ENCODE results near the gene GSX2.

DNA sequence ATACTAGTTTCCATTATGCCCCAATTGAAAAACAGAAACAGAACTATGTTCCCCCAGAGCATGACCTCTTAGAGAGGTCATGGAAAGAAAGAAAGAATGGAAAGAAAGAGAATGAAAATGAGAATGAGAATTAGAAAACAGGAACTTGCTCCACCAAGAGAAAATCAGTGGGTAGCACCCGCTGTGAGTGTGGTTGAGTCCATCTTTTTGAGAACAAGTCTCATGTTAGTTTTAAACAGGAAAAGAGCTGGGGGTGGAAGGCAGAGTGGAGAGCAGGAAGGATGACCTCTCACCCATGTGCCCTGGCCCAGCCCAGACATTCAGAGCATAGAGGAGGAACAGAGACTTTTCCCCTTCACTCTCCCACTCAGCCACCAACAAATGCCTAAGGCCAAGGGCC lies 4.9 kb downstream of the GSX2 start:
- no peak for TF ChIP-seq YY1 (IDR thresholded peaks at IDR 0.05; ENCODE audit: insufficient read depth, insufficient read length)
- no peak for TF ChIP-seq SUZ12 (IDR thresholded peaks at IDR 0.05; ENCODE audit: extremely low read depth, insufficient read depth, insufficient read length)
- no peak for TF ChIP-seq ZNF274 (IDR thresholded peaks at IDR 0.05; ENCODE audit: low read depth, low read length)
